HG02885 (cell line): ENCODE results near the gene TEX30.
A peak's percentile ranks its signal among the peaks of the same experiment; 100 is the strongest.

Source experiments
- ATAC-seq: cut with Tn5 transposase; IDR thresholded peaks from one replicate; pipeline ENCODE4 v1.9.1; 2021; ENCODE audit warnings: mild to moderate bottlenecking; ENCODE audit not compliant: unreplicated experiment, poor library complexity

Gene TEX30

GRCh38 chr13:102773441-102774213 lies at the start of gene TEX30:
Gene TEX30, minus strand, starts transcription at chr13:102773786. Its CDS starts 3,760 bp downstream, at chr13:102770026.
- peak; percentile 93 for ATAC-seq

GRCh38 chr13:102817907-102818306 lies 44.3 kb upstream of the TEX30 start:
- ATAC-seq: no peak

GRCh38 chr13:102817241-102817640 lies 43.7 kb upstream of the TEX30 start:
- no peak for ATAC-seq

GRCh38 chr13:102816708-102817107 lies 43.1 kb upstream of the TEX30 start:
- ATAC-seq: no peak

GRCh38 chr13:102815788-102816187 lies 42.2 kb upstream of the TEX30 start:
- ATAC-seq: no peak

GRCh38 chr13:102814793-102815192 lies 41.2 kb upstream of the TEX30 start:
- no peak for ATAC-seq

- no peak for ATAC-seq
Measured at GRCh38 chr13:102814025-102814607, 40.5 kb upstream of the TEX30 start.

- ATAC-seq: peak; percentile 56
Measured at GRCh38 chr13:102812611-102813287, 39.2 kb upstream of the TEX30 start.

- no peak for ATAC-seq
Measured at GRCh38 chr13:102807699-102808098, 34.1 kb upstream of the TEX30 start.

- ATAC-seq: no peak
Measured at GRCh38 chr13:102805680-102806079, 32.1 kb upstream of the TEX30 start.

GRCh38 chr13:102800145-102801041 lies 26.8 kb upstream of the TEX30 start:
- ATAC-seq: peak; percentile 78

- peak; percentile 12 for ATAC-seq
Measured at GRCh38 chr13:102799426-102800144, 26.0 kb upstream of the TEX30 start.

GRCh38 chr13:102798581-102799425 lies 25.2 kb upstream of the TEX30 start, which contains the start of the genes BIVM and POGLUT2:
Gene BIVM, plus strand, starts transcription at chr13:102799119. Its CDS starts 8,149 bp downstream, at chr13:102807268.
Gene POGLUT2, minus strand, starts transcription at chr13:102798976. Its CDS starts 306 bp downstream, at chr13:102798670.
- peak; percentile 81 for ATAC-seq

GRCh38 chr13:102793611-102794355 lies 20.2 kb upstream of the TEX30 start:
- ATAC-seq: no peak

GRCh38 chr13:102792396-102792795 lies 18.8 kb upstream of the TEX30 start:
- ATAC-seq: no peak

- no peak for ATAC-seq
Measured at GRCh38 chr13:102788683-102789082, 15.1 kb upstream of the TEX30 start.

- no peak for ATAC-seq
Measured at GRCh38 chr13:102784483-102784882, 10.9 kb upstream of the TEX30 start.

GRCh38 chr13:102781591-102781990 lies 8.0 kb upstream of the TEX30 start:
- no peak for ATAC-seq
